NCI-H446 treated with DMSO at 0.1 percent for 48 hours (cell line): ENCODE measurements around the gene LBX2.

Source experiments
- DNase-seq: peaks from one replicate; lab custom pipeline; 2025; lab: John Stamatoyannopoulos, UW

The LBX2 gene

GRCh38 chr2:74525717-74526648 lies 26.6 kb upstream of the LBX2 start, which contains the start of gene DQX1:
TSS of gene DQX1 (minus strand) at chr2:74526231. CDS start at chr2:74525729, 502 bp downstream.
- DNase-seq = no peak

- DNase-seq = no peak
Measured at GRCh38 chr2:74524955-74525716, 25.7 kb upstream of the LBX2 start.

- no peak for DNase-seq
Measured at GRCh38 chr2:74524005-74524404, 24.6 kb upstream of the LBX2 start.

DNA sequence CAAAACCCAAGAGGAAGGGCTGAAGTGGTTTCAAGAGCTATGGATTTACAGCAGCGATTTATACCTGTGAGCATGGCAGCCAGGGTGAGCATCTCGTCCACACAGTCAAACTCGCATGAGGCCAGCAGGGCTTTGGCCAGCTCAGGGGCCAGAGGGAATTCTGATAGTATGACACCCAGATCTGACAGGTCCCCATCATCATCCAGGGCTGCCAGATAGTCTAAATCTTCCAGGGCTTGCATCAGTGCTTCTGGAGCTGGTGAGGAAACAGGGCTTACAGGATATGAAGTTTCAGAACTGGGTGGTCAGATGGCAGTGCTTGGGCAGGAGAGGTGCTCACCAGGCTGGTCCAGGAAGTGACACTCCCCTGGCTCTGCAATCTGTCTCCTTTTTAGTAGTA lies 23.1 kb upstream of the LBX2 start:
- no peak for DNase-seq

GRCh38 chr2:74516650-74517049 lies 17.2 kb upstream of the LBX2 start:
- no peak for DNase-seq

- DNase-seq = no peak
Measured at GRCh38 chr2:74515981-74516633, 16.7 kb upstream of the LBX2 start.

DNA sequence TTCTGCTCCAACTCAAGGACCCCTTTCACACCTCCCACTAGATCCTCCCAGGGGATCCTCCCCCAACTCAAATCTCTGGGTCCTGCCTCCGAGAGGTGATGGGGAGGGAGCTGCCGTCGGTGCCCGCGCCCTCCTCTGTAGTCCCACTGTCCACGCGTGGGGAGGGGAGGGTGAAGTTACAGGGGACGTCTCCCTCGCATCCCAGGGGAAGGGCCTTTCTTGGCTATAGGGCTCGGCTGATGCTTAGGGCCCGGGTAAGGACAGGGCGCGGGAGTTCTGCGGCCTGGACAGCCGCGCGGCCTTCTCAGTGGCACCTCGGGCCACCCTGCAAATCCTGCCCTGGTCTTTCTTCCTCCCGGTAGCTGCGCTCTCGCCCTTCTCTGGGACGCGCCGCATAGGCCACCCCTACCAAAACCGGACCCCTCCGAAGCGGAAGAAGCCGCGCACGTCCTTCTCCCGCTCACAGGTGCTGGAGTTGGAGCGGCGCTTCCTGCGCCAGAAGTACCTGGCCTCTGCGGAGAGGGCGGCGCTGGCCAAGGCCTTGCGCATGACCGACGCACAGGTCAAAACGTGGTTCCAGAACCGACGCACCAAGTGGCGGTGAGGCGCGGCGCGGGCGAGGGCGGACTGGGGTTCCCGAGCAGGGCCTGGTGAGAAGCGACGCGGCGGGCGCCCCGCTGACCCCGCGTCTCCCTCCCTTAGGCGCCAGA lies 16.0 kb upstream of the LBX2 start:
- DNase-seq = no peak

- no peak for DNase-seq
Measured at GRCh38 chr2:74514368-74515270, 15.2 kb upstream of the LBX2 start, which contains the start of gene TLX2. TSS of gene TLX2 (plus strand) at chr2:74514450. CDS start at chr2:74514807, 357 bp downstream.

DNA sequence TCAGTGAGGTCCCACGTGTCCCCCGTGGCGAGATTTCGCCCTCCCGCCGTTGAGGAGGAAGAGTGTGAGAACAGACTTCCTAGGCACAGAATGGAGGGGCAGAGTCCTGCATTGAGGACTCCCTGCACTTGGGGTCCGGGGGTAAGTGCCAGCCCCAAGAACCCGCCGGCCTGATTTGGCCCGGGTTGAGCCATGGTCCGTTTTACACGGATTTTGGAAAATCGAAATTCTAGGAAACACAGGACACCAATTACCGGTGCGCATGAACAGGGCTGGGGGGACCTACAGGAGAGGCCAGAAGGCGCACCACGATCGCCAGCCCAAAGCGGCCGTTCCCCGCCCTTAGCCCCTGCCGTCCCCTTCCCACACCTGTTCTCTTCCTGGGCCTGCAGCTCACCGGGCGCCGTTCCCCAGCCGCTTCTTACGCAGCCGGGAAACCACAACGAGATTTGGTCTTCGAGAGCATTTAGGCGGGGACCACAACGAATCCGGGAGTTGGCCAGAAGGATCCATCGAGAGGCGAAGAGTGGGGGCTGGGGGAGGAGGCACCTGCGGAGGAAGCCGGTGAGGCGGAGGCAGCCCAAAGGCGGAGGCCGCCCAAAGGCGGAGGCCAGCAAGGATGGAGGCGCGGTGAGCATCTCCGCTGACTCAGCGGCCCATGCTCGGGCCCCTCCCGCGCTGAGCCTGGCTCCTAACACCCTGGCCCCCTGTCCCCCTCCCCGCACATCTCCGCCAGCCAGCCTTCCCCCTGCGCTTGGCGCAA lies 14.4 kb upstream of the LBX2 start:
- DNase-seq = no peak

DNA sequence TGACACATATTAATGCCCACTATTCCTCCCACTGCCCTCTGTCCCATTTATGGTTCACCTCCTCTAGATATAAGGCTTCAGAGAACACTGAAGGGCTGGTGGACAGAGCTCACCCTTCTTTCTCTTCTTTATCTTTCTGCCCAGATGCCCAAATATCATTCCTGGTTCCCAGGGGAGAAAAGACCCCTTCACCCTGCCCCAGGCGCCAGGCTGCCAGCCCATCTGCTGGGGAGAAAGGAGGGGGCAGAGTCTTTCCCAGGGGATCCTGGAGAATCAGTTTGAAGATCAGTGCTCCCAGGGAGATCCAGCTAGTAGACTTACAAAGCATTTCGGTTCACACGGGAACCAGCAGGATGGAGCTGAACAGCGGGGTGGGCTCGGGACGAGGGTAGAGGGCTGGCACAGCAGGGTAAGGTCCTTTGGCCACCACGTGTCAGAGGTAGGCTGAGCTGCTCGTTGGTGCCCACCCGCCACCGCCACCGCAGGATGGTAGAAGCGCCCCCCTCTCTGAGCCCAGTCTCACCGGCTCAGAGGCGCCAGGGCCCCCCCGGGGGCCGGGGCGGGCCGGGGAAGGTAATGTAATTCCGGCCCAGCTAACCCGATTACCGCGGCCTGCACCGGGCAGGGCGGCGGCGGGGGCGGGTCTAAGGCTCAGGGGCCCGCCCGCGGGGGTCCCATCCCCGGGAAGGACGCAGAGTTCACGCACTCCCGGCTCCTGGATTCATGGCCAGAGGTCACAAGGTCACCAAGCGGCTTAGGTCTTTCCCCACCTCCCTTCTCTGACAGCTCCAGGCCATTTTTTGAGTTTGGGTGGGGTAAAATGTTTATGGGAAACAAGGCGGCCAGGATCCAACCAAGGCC lies 13.6 kb upstream of the LBX2 start:
- no peak for DNase-seq

- DNase-seq = peak; percentile 1
Measured at GRCh38 chr2:74511104-74511989, 11.9 kb upstream of the LBX2 start.

- DNase-seq = no peak
Measured at GRCh38 chr2:74510272-74510671, 10.9 kb upstream of the LBX2 start.

DNA sequence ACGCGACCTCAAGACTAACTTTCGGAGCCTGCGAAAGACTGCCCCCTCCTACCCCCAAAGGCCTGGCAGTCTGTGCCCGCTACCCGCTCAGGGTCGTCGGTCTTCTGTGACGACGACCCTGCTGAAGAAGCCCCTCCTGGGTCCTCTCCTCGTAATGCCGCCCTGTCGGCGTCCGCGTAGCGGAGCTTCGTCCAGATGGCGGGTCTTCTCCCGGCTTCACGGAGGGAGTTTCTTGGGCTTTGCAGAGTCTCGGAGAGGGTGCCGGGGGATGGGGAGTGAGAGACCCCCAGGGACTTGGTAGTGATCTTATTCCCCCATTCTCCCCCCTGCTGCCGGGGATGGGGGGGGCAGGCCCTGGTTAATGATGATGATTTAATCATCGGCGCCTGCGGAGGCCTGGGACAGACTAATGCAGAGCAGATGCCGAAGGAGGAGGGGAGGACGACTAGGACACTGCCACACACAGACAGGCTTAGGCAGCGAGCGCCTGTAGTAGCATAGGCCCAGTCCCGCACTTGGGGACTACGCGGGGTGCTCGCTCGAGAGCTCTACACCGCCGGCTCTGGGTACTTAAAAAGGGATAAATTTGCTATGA lies 8.6 kb upstream of the LBX2 start:
- DNase-seq = peak; percentile 16

GRCh38 chr2:74507145-74507925 lies 7.9 kb upstream of the LBX2 start, which contains the start of gene PCGF1:
TSS of gene PCGF1 (minus strand) at chr2:74507695. CDS start at chr2:74507668, 27 bp downstream.
- DNase-seq = peak; percentile 91

GRCh38 chr2:74505448-74506246 lies 6.2 kb upstream of the LBX2 start:
- DNase-seq = no peak

- no peak for DNase-seq
Measured at GRCh38 chr2:74504591-74504990, 5.2 kb upstream of the LBX2 start.
